Measurements from ENCODE around the gene FMNL1.

Gene FMNL1

DNA sequence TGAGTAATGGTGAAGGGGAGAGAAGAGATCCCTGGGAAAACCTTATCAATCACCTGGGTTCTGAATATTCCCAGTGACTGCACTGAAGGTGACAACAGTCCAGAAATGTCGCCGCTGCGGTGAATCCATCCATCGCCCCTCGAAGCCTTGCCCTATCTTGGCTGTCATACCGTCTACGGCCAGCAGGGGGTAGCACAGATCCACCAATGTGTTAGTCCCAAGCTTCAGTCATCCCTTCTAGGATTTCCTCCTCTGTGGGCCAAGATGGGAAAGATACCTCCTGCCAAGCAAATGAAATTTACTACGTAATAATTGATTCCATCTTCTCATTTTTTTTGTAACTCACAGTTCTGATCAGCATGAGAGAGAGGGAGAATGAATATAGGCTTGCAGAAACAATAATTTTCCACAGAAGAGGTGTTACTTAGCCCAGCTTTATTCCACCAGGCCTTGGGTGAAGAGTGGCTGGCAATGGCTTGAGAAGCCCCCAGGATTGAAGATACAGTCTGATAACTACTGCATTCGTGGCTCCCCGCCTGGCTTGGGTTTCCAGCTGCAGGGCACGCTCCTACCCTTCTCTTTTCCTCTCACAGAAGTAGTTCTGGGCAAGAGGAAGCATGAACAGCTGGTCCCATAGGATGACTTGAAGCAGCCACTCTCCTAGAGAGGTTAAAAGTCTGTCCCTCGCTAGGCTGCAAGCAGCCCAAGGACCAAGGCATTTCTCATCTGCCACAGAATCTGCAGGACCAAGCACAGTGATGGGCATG lies 2.6 kb upstream of the FMNL1 start:
- Histone ChIP-seq H3K27me3 (no peaks in the 10 kb centered on the region), H3K9ac (peak overlapping the region in 10 of 11 experiments; percentile 26 to 99 (median 96); a peak in 17 of 22 replicates), H3K4me2 (peak overlapping the region; percentile 96 to 100 (median 99)), H3K9me3 (replicated peaks in 1 of 11) (no peaks in the 10 kb centered on the region), H3K27ac (peak overlapping the region in 8 of 11 experiments; percentile 8 to 100 (median 76); a peak in 16 of 22 replicates), H3K4me1 (peaks cover 37 to 55% (median 46%) of the 10 kb centered on the region in 10 experiments), H3K36me3 (peaks cover 0 to 74% (median 45%) of the 10 kb centered on the region in 11 experiments; a peak in 17 of 22 replicates), H4K20me1 (peaks cover 0 to 64% (median 12%) of the 10 kb centered on the region in 11 experiments; a peak in 11 of 22 replicates), H3K4me3 (peak overlapping the region in 8 of 10 experiments; percentile 93 to 100 (median 98); a peak in 16 of 20 replicates)
- no peak for TF ChIP-seq Cebpa-rat (IDR thresholded peaks at IDR 0.05)

- Histone ChIP-seq H3K4me2 (peak overlapping the region; percentile 96 to 100 (median 99)), H3K4me1 (peaks cover 47 to 65% (median 56%) of the 10 kb centered on the region in 10 experiments), H3K9me3 (replicated peaks in 1 of 11) (no peaks in the 10 kb centered on the region), H4K20me1 (peaks cover 0 to 54% (median 12%) of the 10 kb centered on the region in 11 experiments; a peak in 10 of 22 replicates), H3K27me3 (no peaks in the 10 kb centered on the region), H3K36me3 (peaks cover 0 to 74% (median 37%) of the 10 kb centered on the region in 11 experiments; a peak in 17 of 22 replicates), H3K9ac (peak overlapping the region; percentile 90 to 99 (median 97)), H3K4me3 (peak overlapping the region in 9 of 10 experiments; percentile 93 to 100 (median 98); a peak in 17 of 20 replicates), H3K27ac (peak overlapping the region in 10 of 11 experiments; percentile 31 to 100 (median 99); a peak in 17 of 22 replicates)
- TF ChIP-seq Cebpa-rat (IDR thresholded peaks at IDR 0.05), result no peak
These were observed 1.6 kb upstream of the FMNL1 start for GRCh38 chr17:45220079-45220478.

- peaks cover 0 to 35% (median 12%) of the 10 kb centered on the region in 11 experiments; a peak in 9 of 22 replicates for H4K20me1 ChIP-seq
- peaks cover 0 to 56% (median 18%) of the 10 kb centered on the region in 11 experiments; a peak in 15 of 22 replicates for H3K36me3 ChIP-seq
- peak overlapping the region; percentile 90 to 100 (median 99) for H3K27ac ChIP-seq
- peak overlapping the region; percentile 90 to 99 (median 97) for H3K9ac ChIP-seq
- H3K4me2 ChIP-seq, result peak overlapping the region; percentile 98 to 100 (median 100); a peak in 21 of 22 replicates
- H3K4me3 ChIP-seq, result peak overlapping the region; percentile 93 to 100 (median 98)
- H3K4me1 ChIP-seq, result peaks cover 62 to 76% (median 71%) of the 10 kb centered on the region in 10 experiments
- no peaks in the 10 kb centered on the region for H3K9me3 ChIP-seq (replicated peaks in 1 of 11)
- no peak for TF ChIP-seq Cebpa-rat (IDR thresholded peaks at IDR 0.05)
- no peaks in the 10 kb centered on the region for H3K27me3 ChIP-seq
These were observed 266 bp downstream of the FMNL1 start for GRCh38 chr17:45222014-45222288.

DNA sequence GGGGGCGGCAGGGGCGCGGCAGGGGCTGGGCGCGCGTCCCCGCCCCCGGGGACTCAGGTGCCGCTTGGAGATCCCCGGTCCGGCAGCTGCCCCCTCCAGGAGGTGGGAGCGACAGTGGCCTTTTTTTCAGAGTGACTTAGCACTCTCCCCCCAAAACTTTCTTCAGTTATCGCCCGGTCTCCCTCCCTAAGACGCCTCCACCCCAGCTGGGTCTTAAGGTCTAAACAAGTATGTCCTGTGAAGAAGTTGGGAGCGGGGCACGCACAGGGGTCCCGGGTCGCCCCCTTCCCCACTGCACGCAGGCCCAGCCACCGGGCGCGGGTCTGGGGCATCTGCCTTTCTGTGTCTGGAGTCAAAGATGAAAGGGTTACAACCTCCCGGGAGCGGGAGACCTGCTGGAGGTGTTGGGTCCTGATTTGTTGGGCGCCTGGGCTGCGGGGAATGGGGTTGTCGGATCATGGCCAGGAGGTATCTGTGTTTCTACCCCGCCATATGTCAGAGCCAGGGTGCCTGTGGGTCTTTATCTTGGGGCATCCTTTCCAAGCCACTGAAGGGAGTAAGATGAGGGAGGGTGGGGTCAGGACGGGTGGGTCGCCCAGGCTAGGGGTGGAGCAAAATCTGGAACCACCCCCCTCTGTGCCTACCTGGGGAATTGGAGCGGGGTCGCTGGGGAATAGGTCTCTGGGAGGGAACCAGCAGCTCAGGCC lies 757 bp downstream of the FMNL1 start:
- Histone ChIP-seq H3K27me3 (no peaks in the 10 kb centered on the region), H3K36me3 (peaks cover 0 to 52% (median 18%) of the 10 kb centered on the region in 11 experiments; a peak in 14 of 22 replicates), H3K27ac (peak overlapping the region; percentile 90 to 100 (median 99)), H3K9me3 (replicated peaks in 1 of 11) (no peaks in the 10 kb centered on the region), H3K4me2 (peak overlapping the region; percentile 98 to 100 (median 100)), H3K4me3 (peak overlapping the region; percentile 93 to 100 (median 98)), H4K20me1 (peaks cover 0 to 30% (median 12%) of the 10 kb centered on the region in 11 experiments; a peak in 8 of 22 replicates), H3K4me1 (peaks cover 62 to 76% (median 71%) of the 10 kb centered on the region in 10 experiments), H3K9ac (peak overlapping the region; percentile 90 to 99 (median 97))
- no peak for TF ChIP-seq Cebpa-rat (IDR thresholded peaks at IDR 0.05)

GRCh38 chr17:45222996-45223538 lies 1.4 kb downstream of the FMNL1 start:
- H3K27ac ChIP-seq, result peak overlapping the region; percentile 90 to 100 (median 99)
- peaks cover 0 to 25% (median 12%) of the 10 kb centered on the region in 11 experiments; a peak in 8 of 22 replicates for H4K20me1 ChIP-seq
- H3K9ac ChIP-seq, result peak overlapping the region; percentile 90 to 99 (median 97)
- peak overlapping the region; percentile 98 to 100 (median 100) for H3K4me2 ChIP-seq
- no peaks in the 10 kb centered on the region for H3K9me3 ChIP-seq (replicated peaks in 1 of 11)
- H3K27me3 ChIP-seq, result no peaks in the 10 kb centered on the region
- H3K4me1 ChIP-seq, result peaks cover 62 to 79% (median 72%) of the 10 kb centered on the region in 10 experiments
- TF ChIP-seq Cebpa-rat (IDR thresholded peaks at IDR 0.05), result no peak
- H3K36me3 ChIP-seq, result peaks cover 0 to 46% (median 17%) of the 10 kb centered on the region in 11 experiments; a peak in 14 of 22 replicates
- peak overlapping the region; percentile 93 to 100 (median 98) for H3K4me3 ChIP-seq

DNA sequence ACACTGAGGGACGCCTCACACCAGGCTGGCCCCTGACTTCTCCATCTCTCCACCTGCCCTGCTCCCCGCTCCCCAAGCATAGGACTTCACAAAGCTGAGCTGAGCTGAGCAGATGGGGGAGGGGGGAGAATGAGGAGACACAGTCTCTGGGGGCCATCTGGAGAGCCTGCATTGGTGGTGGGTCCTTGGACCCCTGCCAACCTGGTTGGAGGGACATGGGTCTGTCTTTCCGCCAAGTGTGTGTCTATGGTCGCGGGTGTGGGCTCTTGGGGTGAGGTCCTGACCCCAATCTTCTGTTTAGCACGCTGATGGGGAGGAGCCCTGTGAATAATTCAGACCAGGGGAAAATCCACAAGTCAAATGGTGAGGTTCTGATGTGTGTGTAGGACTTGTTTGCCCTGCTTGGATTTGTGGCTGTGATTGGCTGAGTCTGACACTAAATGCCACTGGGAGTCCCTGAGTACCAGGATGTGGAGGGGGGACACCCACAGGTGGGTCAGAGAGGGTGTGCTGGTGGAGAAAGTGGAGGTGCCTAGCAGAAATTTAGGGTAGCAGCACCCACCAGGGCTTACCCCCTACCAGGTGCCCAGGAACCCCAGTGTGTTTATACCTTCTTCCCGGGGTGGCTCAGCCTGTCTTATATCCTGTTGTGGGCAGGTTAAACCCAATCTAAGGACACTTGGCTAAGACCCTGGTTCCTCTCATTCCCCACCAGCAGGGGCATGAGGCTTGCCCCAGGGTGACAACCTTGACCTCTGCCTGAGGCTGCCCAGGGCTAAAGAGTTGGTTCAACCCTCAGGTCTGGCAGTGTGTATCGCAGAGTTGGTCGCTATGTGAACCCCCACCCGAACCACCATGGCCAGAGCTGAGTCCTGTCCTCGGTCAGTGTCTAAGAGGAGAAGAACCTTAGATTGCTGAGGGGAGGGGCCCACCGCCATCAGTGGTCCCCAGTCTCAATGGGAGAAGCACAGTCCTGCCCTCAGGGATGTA lies 2.1 kb downstream of the FMNL1 start:
- Histone ChIP-seq H3K9me3 (replicated peaks in 1 of 11) (no peaks in the 10 kb centered on the region), H3K27me3 (no peaks in the 10 kb centered on the region), H3K4me3 (peak overlapping the region; percentile 93 to 100 (median 98)), H3K9ac (peak overlapping the region; percentile 90 to 99 (median 97)), H3K4me2 (peak overlapping the region; percentile 98 to 100 (median 100)), H3K36me3 (peaks cover 0 to 38% (median 9%) of the 10 kb centered on the region in 11 experiments; a peak in 12 of 22 replicates), H3K4me1 (peaks cover 62 to 86% (median 74%) of the 10 kb centered on the region in 10 experiments), H3K27ac (peak overlapping the region; percentile 90 to 100 (median 99)), H4K20me1 (peaks cover 0 to 18% (median 12%) of the 10 kb centered on the region in 11 experiments; a peak in 8 of 22 replicates)
- TF ChIP-seq Cebpa-rat (IDR thresholded peaks at IDR 0.05), result no peak

DNA sequence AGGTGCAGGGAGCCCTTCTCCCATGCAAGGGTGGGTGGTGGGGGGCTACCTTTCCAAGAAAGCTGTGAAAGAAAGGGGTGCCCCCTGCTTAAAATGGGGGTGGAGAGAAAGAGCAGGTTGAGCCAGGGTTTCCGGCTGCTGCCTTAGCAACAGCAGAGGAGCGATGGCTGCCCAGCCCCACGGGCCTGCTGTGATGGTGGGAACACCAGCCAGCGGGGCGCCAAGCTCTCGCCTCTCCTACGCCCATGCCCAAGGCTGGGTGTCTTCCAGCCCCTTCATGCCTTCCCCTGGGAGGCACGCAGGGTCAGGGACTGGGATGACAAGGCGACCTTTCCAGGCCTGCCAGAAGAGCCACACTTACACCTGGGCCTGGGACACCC lies 3.0 kb downstream of the FMNL1 start:
- peaks cover 0 to 10% (median 7%) of the 10 kb centered on the region in 11 experiments; a peak in 7 of 22 replicates for H4K20me1 ChIP-seq

More for the DNA sequence above, 3.0 kb downstream of the FMNL1 start:
- Histone ChIP-seq H3K9me3 (replicated peaks in 1 of 11) (no peaks in the 10 kb centered on the region), H3K4me1 (peaks cover 63 to 87% (median 72%) of the 10 kb centered on the region in 10 experiments), H3K36me3 (peaks cover 0 to 35% (median 10%) of the 10 kb centered on the region in 11 experiments; a peak in 11 of 22 replicates), H3K27me3 (no peaks in the 10 kb centered on the region), H3K4me2 (peak overlapping the region; percentile 98 to 100 (median 100)), H3K9ac (peak overlapping the region; percentile 90 to 99 (median 97)), H3K27ac (peak overlapping the region; percentile 90 to 100 (median 99)), H3K4me3 (peak overlapping the region; percentile 93 to 100 (median 98))
- no peak for TF ChIP-seq Cebpa-rat (IDR thresholded peaks at IDR 0.05)

Data from BLaER1 treated with 17β-estradiol and CSF1 and Interleukin-3, amounts not matched to agents 10 nM and 100 nM (cell line).